WTC11 (cell line): Measurements from ENCODE around the gene ITSN1.

Experiments
- CBFB ChIP-seq: sonication (generic); formaldehyde crosslinking; IDR thresholded peaks from 2 replicates; pipeline ENCODE4 v1.8.1; 2022; ENCODE audit warnings: mild to moderate bottlenecking, low read depth, missing genetic modification reagents
- E2F4 ChIP-seq: sonication (generic); formaldehyde crosslinking; IDR thresholded peaks from 2 replicates; pipeline ENCODE4 v1.8.1; 2022; ENCODE audit warnings: low read depth, mild to moderate bottlenecking, moderate library complexity, missing genetic modification reagents, borderline replicate concordance
- ELF4 ChIP-seq: sonication (generic); formaldehyde crosslinking; IDR thresholded peaks from 2 replicates; pipeline ENCODE4 v1.8.1; 2022; ENCODE audit warnings: low read depth, mild to moderate bottlenecking, moderate library complexity, missing genetic modification reagents
- FOXK1 ChIP-seq: sonication (generic); formaldehyde crosslinking; IDR thresholded peaks from 2 replicates; pipeline ENCODE4 v1.8.0; 2022; ENCODE audit warnings: mild to moderate bottlenecking, moderate library complexity, missing genetic modification reagents
- JUN ChIP-seq: sonication (generic); formaldehyde crosslinking; IDR thresholded peaks from 2 replicates; pipeline ENCODE4 v1.8.0; 2023; ENCODE audit warnings: mild to moderate bottlenecking, missing genetic modification reagents
- OVOL2 ChIP-seq: fragments of 250-450 bp; sonication (Bioruptor Pico); IDR thresholded peaks from 2 replicates; pipeline ENCODE4 v1.9.0; 2021; ENCODE audit warnings: mild to moderate bottlenecking, borderline replicate concordance
- SMAD4 ChIP-seq: sonication (generic); formaldehyde crosslinking; IDR thresholded peaks from 2 replicates; pipeline ENCODE4 v1.8.0; 2022; ENCODE audit warnings: mild to moderate bottlenecking, missing genetic modification reagents
- TF ChIP-seq, protein P1 (sequence below): fragments of 200-600 bp; IDR thresholded peaks from 2 replicates; pipeline ENCODE4 v1.8.0; 2022; ENCODE audit warnings: antibody characterized with exemption
- TF ChIP-seq, protein P2 (sequence below): sonication (generic); formaldehyde crosslinking; IDR thresholded peaks from 2 replicates; pipeline ENCODE4 v1.8.0; 2022; ENCODE audit warnings: mild to moderate bottlenecking, missing genetic modification reagents
- TF ChIP-seq, protein P3 (sequence below): sonication (generic); formaldehyde crosslinking; conservative IDR thresholded peaks from 2 replicates; pipeline ENCODE4 v1.8.1; 2022; ENCODE audit warnings: mild to moderate bottlenecking, missing genetic modification reagents

DNA sequence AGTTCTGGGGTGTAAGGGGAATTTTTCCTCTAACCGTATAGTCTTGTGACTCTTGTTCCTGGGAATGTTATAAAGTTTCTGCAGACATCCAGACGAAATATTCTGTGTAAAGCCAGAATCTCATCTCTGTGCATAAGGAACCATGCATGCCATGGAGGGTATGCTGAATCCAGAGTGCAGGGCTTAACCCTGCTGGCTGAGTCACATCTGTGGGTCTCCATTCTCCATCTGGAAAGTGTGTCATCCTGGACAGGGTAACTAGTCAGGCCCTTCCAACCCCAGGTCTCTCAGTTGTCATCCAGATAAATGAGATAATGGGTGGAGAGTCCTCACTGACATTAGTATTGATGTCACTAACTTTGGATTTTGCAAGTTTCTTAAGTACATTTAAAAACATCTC lies 224.5 kb downstream of the ITSN1 start:
- no peak for TF ChIP-seq CBFB
- TF ChIP-seq, protein P1, sequence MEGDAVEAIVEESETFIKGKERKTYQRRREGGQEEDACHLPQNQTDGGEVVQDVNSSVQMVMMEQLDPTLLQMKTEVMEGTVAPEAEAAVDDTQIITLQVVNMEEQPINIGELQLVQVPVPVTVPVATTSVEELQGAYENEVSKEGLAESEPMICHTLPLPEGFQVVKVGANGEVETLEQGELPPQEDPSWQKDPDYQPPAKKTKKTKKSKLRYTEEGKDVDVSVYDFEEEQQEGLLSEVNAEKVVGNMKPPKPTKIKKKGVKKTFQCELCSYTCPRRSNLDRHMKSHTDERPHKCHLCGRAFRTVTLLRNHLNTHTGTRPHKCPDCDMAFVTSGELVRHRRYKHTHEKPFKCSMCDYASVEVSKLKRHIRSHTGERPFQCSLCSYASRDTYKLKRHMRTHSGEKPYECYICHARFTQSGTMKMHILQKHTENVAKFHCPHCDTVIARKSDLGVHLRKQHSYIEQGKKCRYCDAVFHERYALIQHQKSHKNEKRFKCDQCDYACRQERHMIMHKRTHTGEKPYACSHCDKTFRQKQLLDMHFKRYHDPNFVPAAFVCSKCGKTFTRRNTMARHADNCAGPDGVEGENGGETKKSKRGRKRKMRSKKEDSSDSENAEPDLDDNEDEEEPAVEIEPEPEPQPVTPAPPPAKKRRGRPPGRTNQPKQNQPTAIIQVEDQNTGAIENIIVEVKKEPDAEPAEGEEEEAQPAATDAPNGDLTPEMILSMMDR: no peak
- no peak for TF ChIP-seq ELF4 (CRISPR knock-in tag)
- TF ChIP-seq, protein P2, sequence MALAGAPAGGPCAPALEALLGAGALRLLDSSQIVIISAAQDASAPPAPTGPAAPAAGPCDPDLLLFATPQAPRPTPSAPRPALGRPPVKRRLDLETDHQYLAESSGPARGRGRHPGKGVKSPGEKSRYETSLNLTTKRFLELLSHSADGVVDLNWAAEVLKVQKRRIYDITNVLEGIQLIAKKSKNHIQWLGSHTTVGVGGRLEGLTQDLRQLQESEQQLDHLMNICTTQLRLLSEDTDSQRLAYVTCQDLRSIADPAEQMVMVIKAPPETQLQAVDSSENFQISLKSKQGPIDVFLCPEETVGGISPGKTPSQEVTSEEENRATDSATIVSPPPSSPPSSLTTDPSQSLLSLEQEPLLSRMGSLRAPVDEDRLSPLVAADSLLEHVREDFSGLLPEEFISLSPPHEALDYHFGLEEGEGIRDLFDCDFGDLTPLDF: no peak
- TF ChIP-seq FOXK1 (CRISPR knock-in tag): no peak
- TF ChIP-seq E2F4 (CRISPR knock-in tag): no peak
- no peak for TF ChIP-seq SMAD4
- TF ChIP-seq, protein P3, sequence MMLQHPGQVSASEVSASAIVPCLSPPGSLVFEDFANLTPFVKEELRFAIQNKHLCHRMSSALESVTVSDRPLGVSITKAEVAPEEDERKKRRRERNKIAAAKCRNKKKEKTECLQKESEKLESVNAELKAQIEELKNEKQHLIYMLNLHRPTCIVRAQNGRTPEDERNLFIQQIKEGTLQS (CRISPR knock-in tag): no peak
- no peak for TF ChIP-seq OVOL2 (CRISPR knock-in tag)
- no peak for TF ChIP-seq JUN (CRISPR knock-in tag)
